GM23248 (cell line): Measurements from ENCODE around the gene ARL10.

Experiments
- EZH2 ChIP-seq: fragments of 200-600 bp; sonication (generic); IDR thresholded peaks from 2 replicates; pipeline ENCODE4 v1.6.1; 2018; ENCODE audit warnings: antibody characterized with exemption, mild to moderate bottlenecking; ENCODE audit not compliant: insufficient read depth, poor library complexity, severe bottlenecking
- EZH2phosphoT487 ChIP-seq: fragments of 200-600 bp; sonication (generic); IDR thresholded peaks from 2 replicates; pipeline ENCODE4 v1.6.1; 2018; ENCODE audit warnings: antibody characterized with exemption, moderate library complexity, mild to moderate bottlenecking, low read depth; ENCODE audit not compliant: insufficient read depth

DNA sequence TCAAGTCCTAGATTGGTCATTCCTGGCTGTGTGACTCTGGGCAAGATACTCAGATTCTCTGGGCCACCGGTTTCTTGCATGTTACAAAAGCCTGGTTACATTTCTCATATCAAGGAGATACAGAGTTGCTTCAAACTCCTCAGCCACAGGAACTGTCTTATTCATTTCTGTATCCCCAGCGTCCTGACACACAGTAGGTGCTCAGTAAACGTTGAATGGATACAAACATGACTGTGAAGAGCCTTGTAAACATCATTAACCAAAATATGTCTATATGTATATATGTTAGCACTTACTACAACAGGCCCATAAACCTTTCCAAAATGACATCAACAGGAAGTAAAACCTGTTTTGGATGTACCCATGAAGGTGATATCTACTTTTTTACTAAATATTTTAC, 49.4 kb downstream of the ARL10 start:
- no peak for TF ChIP-seq EZH2phosphoT487
- no peak for TF ChIP-seq EZH2
